ENCODE measurements around the gene CNFN.
"Not testable (repeated sequence)": the region's sequence is repeated elsewhere in the genome, so short reads cannot be mapped to it uniquely, and the experiment has no call there.

Gene CNFN

GRCh38 chr19:42352301-42353259 lies 37.5 kb downstream of the CNFN start:
- Mint-ChIP-seq H3K27ac (no peak overlapping the region), H3K4me1 (no peaks in the 10 kb centered on the region), H3K9me3 (no peaks in the 10 kb centered on the region), H3K4me3 (no peak overlapping the region), H3K27me3 (no peaks in the 10 kb centered on the region), H3K36me3 (peaks cover 10% of the 10 kb centered on the region)

GRCh38 chr19:42351079-42351735 lies 38.9 kb downstream of the CNFN start:
- no peak overlapping the region for H3K4me3 Mint-ChIP-seq
- H3K27ac Mint-ChIP-seq: no peak overlapping the region
- H3K27me3 Mint-ChIP-seq: no peaks in the 10 kb centered on the region
- peaks cover 10% of the 10 kb centered on the region for H3K36me3 Mint-ChIP-seq
- no peaks in the 10 kb centered on the region for H3K9me3 Mint-ChIP-seq
- no peaks in the 10 kb centered on the region for H3K4me1 Mint-ChIP-seq

GRCh38 chr19:42350417-42350816 lies 39.7 kb downstream of the CNFN start:
- Mint-ChIP-seq H3K4me1 (no peaks in the 10 kb centered on the region), H3K27ac (no peak overlapping the region), H3K27me3 (no peaks in the 10 kb centered on the region), H3K9me3 (no peaks in the 10 kb centered on the region), H3K4me3 (no peak overlapping the region), H3K36me3 (peaks cover 10% of the 10 kb centered on the region)

GRCh38 chr19:42349378-42350107 lies 40.6 kb downstream of the CNFN start:
- Mint-ChIP-seq H3K36me3 (peaks cover 10% of the 10 kb centered on the region), H3K4me3 (no peak overlapping the region), H3K27ac (no peak overlapping the region), H3K27me3 (no peaks in the 10 kb centered on the region), H3K4me1 (no peaks in the 10 kb centered on the region), H3K9me3 (no peaks in the 10 kb centered on the region)

DNA sequence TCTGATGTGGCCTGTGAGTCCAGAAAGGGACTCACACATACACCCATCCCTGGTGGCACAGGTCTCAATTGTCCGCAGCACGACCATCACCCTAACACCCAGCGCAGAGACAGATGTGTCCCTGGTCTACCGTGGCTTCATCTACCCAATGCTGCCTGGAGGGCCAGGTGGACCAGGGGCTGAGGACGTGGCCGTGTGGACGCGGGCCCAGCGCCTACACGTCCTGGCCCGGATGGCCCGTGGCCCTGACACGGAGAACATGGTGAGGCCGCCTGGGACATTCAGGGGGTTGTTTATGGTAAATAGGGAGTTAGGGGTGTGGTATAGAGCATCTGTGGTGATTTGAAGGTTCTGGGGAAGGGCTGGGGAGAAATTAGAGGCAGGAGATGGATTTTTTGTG lies 41.9 kb downstream of the CNFN start:
- H3K4me1 Mint-ChIP-seq: no peaks in the 10 kb centered on the region
- H3K27ac Mint-ChIP-seq: no peak overlapping the region
- no peaks in the 10 kb centered on the region for H3K27me3 Mint-ChIP-seq
- no peaks in the 10 kb centered on the region for H3K9me3 Mint-ChIP-seq
- H3K4me3 Mint-ChIP-seq: no peak overlapping the region
- peaks cover 10% of the 10 kb centered on the region for H3K36me3 Mint-ChIP-seq

DNA sequence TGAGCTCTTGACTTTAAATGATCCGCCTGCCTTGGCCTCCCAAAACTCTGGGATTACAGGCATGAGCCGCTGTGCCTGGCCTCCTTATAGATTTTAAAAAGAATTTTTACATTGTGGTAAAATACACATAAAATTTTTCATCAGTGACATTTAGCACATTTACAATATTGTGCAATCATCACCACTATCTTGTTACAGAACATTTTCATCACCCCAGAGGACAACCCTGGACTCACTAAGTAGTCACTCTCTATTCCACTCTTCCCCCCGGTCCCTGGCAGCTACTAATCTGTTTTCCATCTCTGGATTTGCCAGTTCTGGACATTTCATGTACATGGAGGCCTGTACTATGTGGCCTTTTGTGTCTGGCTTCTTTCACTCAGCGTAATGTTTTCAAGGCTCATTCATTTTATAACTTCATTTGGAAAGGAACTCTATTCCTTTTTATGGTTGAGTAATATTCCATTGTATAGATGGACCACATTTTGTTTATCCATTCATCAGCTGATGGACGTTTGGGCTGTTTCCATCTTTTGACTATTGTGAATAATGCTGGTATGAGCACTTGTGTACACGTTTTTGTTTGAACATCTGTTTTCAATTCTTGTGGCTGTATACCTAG lies 44.8 kb downstream of the CNFN start:
- Mint-ChIP-seq H3K4me1 (no peaks in the 10 kb centered on the region), H3K9me3 (no peaks in the 10 kb centered on the region), H3K27ac (no peak overlapping the region), H3K36me3 (peaks cover 7% of the 10 kb centered on the region), H3K27me3 (no peaks in the 10 kb centered on the region), H3K4me3 (no peak overlapping the region)

- peaks cover 7% of the 10 kb centered on the region for H3K36me3 Mint-ChIP-seq
- no peak overlapping the region for H3K27ac Mint-ChIP-seq
- H3K9me3 Mint-ChIP-seq: no peaks in the 10 kb centered on the region
- no peaks in the 10 kb centered on the region for H3K27me3 Mint-ChIP-seq
- H3K4me1 Mint-ChIP-seq: no peaks in the 10 kb centered on the region
- no peak overlapping the region for H3K4me3 Mint-ChIP-seq
Measured at GRCh38 chr19:42344336-42344893, 45.7 kb downstream of the CNFN start.

DNA sequence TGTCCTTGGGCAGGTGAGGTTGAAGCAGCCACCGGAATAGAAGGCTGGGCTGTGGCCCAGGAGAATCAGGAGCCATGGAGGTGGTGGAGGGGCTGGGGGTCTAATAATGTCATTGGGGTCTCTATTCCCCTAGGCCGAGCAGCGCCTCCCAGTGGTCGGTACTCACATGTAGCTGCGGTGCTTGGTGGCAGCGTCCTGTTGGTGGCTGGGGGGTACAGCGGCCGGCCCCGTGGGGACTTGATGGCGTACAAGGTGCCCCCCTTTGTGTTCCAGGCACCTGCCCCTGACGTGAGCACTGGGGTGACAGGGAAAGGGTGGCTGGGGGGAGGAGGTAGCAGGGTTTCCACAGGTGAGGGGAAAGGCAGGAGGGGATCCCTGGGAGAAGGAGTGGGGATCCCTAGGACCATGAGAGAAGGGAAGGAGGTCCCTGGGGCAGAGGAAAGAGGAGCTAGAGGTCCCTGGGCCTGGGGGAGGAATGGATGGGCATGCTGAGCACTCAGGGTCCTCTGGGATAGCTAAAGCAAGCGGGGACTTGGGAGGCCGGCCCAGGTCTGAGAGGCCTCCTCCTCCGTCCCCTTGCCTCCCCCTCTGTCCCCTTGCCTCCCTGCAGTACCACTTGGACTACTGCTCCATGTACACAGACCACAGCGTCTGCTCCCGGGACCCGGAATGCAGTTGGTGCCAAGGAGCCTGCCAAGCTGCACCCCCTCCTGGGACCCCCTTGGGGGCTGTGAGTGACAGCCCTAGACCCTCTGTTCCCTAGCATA lies 46.6 kb downstream of the CNFN start:
- Mint-ChIP-seq H3K27ac (no peak overlapping the region), H3K4me1 (no peaks in the 10 kb centered on the region), H3K27me3 (no peaks in the 10 kb centered on the region), H3K4me3 (no peak overlapping the region), H3K36me3 (peaks cover 7% of the 10 kb centered on the region), H3K9me3 (no peaks in the 10 kb centered on the region)

DNA sequence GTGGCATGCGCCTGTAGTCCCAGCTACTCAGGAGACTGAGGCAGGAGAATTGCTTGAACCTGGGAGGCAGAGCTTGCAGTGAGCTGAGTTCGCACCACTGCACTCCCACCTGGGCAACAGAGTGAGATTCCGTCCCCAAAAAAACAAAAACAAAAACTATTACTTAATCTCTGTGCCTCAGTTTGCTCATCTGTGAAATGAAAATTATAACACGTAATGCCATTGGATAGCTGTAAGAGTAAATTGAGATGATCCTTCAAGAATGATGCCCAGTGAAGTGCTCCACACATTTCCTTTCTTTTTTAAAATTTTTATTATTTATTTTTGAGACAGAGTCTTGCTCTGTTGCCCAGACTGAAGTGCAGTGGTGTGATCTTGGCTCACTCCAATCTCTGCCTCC lies 50.2 kb downstream of the CNFN start:
- H3K4me1 Mint-ChIP-seq, H3K9me3 Mint-ChIP-seq, H3K4me3 Mint-ChIP-seq, H3K27me3 Mint-ChIP-seq, H3K27ac Mint-ChIP-seq, H3K36me3 Mint-ChIP-seq: not testable (repeated sequence)

DNA sequence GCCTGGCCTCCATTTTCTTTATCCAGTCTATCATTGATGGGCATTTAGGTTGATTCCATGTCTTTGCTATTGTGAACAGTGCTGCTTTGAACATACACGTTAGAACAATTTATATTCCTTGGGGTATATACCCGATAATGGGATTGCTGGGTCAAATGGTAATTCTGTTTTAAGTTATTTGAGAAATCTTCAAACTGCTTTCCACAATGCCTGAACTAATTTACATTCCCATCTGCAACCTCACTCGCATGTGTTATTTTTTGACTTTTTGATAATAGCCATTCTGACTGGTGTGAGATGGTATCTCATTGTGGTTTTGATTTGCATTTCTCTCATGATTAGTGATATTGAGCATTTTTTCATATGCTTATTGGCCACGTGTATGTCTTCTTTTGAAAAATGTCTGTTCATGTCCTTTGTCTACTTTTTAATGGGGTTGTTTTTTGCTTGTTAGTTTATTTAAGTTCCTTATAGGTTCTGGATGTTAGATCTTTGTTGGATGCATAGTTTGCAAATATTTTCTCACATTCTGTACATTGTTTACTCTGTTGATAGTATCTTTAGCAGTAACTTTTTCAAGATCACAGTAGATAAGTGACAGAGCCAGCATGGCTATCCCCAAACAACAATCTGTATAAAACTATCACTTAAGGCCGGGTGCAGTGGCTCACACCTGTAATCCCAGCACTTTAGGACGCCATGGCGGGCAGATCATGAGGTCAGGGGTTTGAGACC lies 50.8 kb downstream of the CNFN start:
- not testable (repeated sequence) for H3K4me1 Mint-ChIP-seq, H3K27ac Mint-ChIP-seq, H3K4me3 Mint-ChIP-seq, H3K36me3 Mint-ChIP-seq, H3K9me3 Mint-ChIP-seq, H3K27me3 Mint-ChIP-seq
